ENCODE data around the gene ZMYND8. TPM values are rescaled to one million over a fixed set of nuclear protein-coding genes. Genes with fewer than 3 reads are reported as not detected.

ZMYND8 gene
- polyA plus RNA-seq, 3 donors = 1.4 to 13.8 (median 5.8) TPM

DNA sequence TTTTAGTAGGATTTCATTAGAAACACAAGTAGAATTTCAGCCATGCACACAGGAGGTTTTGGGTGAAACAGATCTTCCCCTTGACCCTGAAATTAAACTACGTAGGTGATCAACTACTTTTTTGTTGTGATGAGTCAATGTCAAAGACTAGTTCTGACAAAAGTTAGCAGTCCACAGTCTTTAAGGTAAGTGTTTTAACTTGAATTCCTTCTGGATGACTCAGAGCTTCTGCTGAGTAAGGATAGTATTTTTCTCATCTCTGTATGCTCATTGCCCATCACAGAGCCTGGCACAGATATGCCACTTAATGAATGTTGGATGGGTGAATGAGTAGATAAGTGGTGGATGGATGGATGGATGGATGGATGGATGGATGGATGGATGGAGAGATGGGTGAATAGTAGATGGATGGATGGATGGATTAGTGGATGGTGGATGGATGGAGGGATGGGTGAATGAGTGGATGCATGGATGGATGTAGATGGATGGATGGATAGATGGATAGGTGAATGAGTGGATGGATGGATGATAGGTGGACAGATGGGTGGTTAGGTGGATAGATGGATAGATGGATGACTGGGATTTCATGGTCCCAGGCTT is 165.3 kb downstream of the ZMYND8 start:
- Mint-ChIP-seq H3K27me3 (ENCODE audit: low read depth in 3 of 3) (peaks cover 0 to 15% (median 9%) of the 10 kb centered on the region in 3 donors), H3K36me3 (no peaks in the 10 kb centered on the region), H3K4me1 (peaks cover 1% of the 10 kb centered on the region), H3K4me3 (no peak overlapping the region), H3K9me3 (no peaks in the 10 kb centered on the region), H3K27ac (no peak overlapping the region)
- H3K36me3 ChIP-seq (replicated peaks in 1 of 2; ENCODE audit: control insufficient read depth in 1 of 2, insufficient read depth in 2 of 2, low read length in 2 of 2) = no peaks in the 10 kb centered on the region
- H3K9me3 ChIP-seq (replicated peaks in 1 of 2; ENCODE audit: control insufficient read depth in 1 of 2, insufficient read depth in 1 of 2, low read length in 2 of 2) = no peaks in the 10 kb centered on the region
- no peaks in the 10 kb centered on the region for H3K79me2 ChIP-seq (ENCODE audit: insufficient read depth, low read length)
- intact Hi-C loops (cut with micrococcal nuclease) = no loop called here
- TF ChIP-seq CTCF (IDR thresholded peaks at IDR 0.05) = no peak
- no peak overlapping the region for H3K9ac ChIP-seq (ENCODE audit: insufficient read depth, low read length, poor library complexity, severe bottlenecking)
- H3K4me1 ChIP-seq (ENCODE audit: control insufficient read depth in 1 of 2, insufficient read depth in 2 of 2, low read length in 2 of 2) = no peaks in the 10 kb centered on the region
- no peak overlapping the region for H3K27ac ChIP-seq (ENCODE audit: low read depth in 1 of 2, low read length in 2 of 2)
- H3K4me3 ChIP-seq (replicated peaks in 1 of 3; ENCODE audit: low read depth in 2 of 3, low read length in 3 of 3) = no peak overlapping the region
- H3K4me2 ChIP-seq (replicated peaks; ENCODE audit: extremely low read depth, low read length, poor library complexity, severe bottlenecking) = no peak overlapping the region
- H3K27me3 ChIP-seq (ENCODE audit: control insufficient read depth in 2 of 2, insufficient read depth in 2 of 2, low read length in 2 of 2) = peaks cover 0 to 4% of the 10 kb centered on the region in 2 donors
- no peak for DNase-seq
- H2AFZ ChIP-seq (ENCODE audit: insufficient read depth, low read depth, low read length, poor library complexity, severe bottlenecking) = no peak overlapping the region
- no peaks in the 10 kb centered on the region for H4K20me1 ChIP-seq (ENCODE audit: insufficient read depth, low read length)
- WGBS (ENCODE audit: insufficient coverage) = no CpG with 5 or more reads among the region's 1 CpG

GRCh38 chr20:47189060-47189459 is 167.4 kb downstream of the ZMYND8 start:
- H3K36me3 ChIP-seq (replicated peaks in 1 of 2; ENCODE audit: control insufficient read depth in 1 of 2, insufficient read depth in 2 of 2, low read length in 2 of 2) = no peaks in the 10 kb centered on the region
- Mint-ChIP-seq H3K4me3 (no peak overlapping the region), H3K9me3 (no peaks in the 10 kb centered on the region), H3K36me3 (no peaks in the 10 kb centered on the region), H3K27me3 (ENCODE audit: low read depth in 3 of 3) (peaks cover 3 to 15% (median 9%) of the 10 kb centered on the region in 3 donors), H3K27ac (no peak overlapping the region), H3K4me1 (no peaks in the 10 kb centered on the region)
- H2AFZ ChIP-seq (ENCODE audit: insufficient read depth, low read depth, low read length, poor library complexity, severe bottlenecking) = no peak overlapping the region
- no peaks in the 10 kb centered on the region for H3K4me1 ChIP-seq (ENCODE audit: control insufficient read depth in 1 of 2, insufficient read depth in 2 of 2, low read length in 2 of 2)
- no peaks in the 10 kb centered on the region for H4K20me1 ChIP-seq (ENCODE audit: insufficient read depth, low read length)
- no peak overlapping the region for H3K27ac ChIP-seq (ENCODE audit: low read depth in 1 of 2, low read length in 2 of 2)
- no peak overlapping the region for H3K4me2 ChIP-seq (replicated peaks; ENCODE audit: extremely low read depth, low read length, poor library complexity, severe bottlenecking)
- no peak for TF ChIP-seq CTCF (IDR thresholded peaks at IDR 0.05)
- intact Hi-C loops (cut with micrococcal nuclease) = no loop called here
- H3K9ac ChIP-seq (ENCODE audit: insufficient read depth, low read length, poor library complexity, severe bottlenecking) = no peak overlapping the region
- WGBS (ENCODE audit: insufficient coverage) = 70% methylated on average over 9 of the region's 11 CpGs
- H3K4me3 ChIP-seq (replicated peaks in 1 of 3; ENCODE audit: low read depth in 2 of 3, low read length in 3 of 3) = no peak overlapping the region
- no peaks in the 10 kb centered on the region for H3K9me3 ChIP-seq (replicated peaks in 1 of 2; ENCODE audit: control insufficient read depth in 1 of 2, insufficient read depth in 1 of 2, low read length in 2 of 2)
- peaks cover 0 to 4% of the 10 kb centered on the region in 2 donors for H3K27me3 ChIP-seq (ENCODE audit: control insufficient read depth in 2 of 2, insufficient read depth in 2 of 2, low read length in 2 of 2)
- no peaks in the 10 kb centered on the region for H3K79me2 ChIP-seq (ENCODE audit: insufficient read depth, low read length)
- no peak for DNase-seq

All from CD14-positive monocyte (primary cell).